NT2/D1 (cell line): ENCODE results near the gene FREY1.

Experiments
- DNase-seq: peaks from one replicate; pipeline ENCODE4 v3.0.0-alpha.2; 2011; ENCODE audit warnings: low read depth, low spot score
- H3K27me3 ChIP-seq: 2 replicates; pipeline ENCODE4 v1.6.0; 2011; ENCODE audit warnings: mild to moderate bottlenecking; ENCODE audit not compliant: insufficient read length, insufficient read depth
- H3K36me3 ChIP-seq: 2 replicates; pipeline ENCODE4 v1.6.1; 2011; ENCODE audit warnings: mild to moderate bottlenecking, low read length, mixed read lengths; ENCODE audit not compliant: insufficient read depth, insufficient read length
- H3K4me1 ChIP-seq: 2 replicates; pipeline ENCODE4 v1.5.1; 2011; ENCODE audit not compliant: insufficient read depth, insufficient read length
- H3K4me3 ChIP-seq: 2 replicates; pipeline ENCODE4 v1.5.1; 2011; ENCODE audit warnings: low read depth; ENCODE audit not compliant: insufficient read length
- H3K9ac ChIP-seq: 2 replicates; pipeline ENCODE4 v1.6.0; 2011; ENCODE audit warnings: low read depth; ENCODE audit not compliant: insufficient read length
- H3K9me3 ChIP-seq: 2 replicates; pipeline ENCODE4 v1.5.1; 2011; ENCODE audit warnings: mild to moderate bottlenecking, low read length; ENCODE audit not compliant: insufficient read depth
- SUZ12 ChIP-seq: IDR thresholded peaks from 2 replicates; pipeline ENCODE4 v1.6.1; 2011; ENCODE audit not compliant: insufficient read length, insufficient read depth; ENCODE audit errors: extremely low read depth
- YY1 ChIP-seq: IDR thresholded peaks from 2 replicates; pipeline ENCODE4 v1.6.1; 2011; ENCODE audit not compliant: insufficient read length, insufficient read depth
- ZNF274 ChIP-seq: IDR thresholded peaks from 2 replicates; pipeline ENCODE4 v1.6.1; 2011; ENCODE audit warnings: mild to moderate bottlenecking, low read depth, low read length

The FREY1 gene

GRCh38 chr11:45937916-45938315 lies 30.8 kb upstream of the FREY1 start:
- TF ChIP-seq SUZ12 (no peak), ZNF274 (no peak), YY1 (no peak)
- peaks cover 14% of the 10 kb centered on the region for H3K4me1 ChIP-seq
- no peak overlapping the region for H3K9ac ChIP-seq
- H3K36me3 ChIP-seq, result peaks cover 30% of the 10 kb centered on the region
- H3K9me3 ChIP-seq, result no peaks in the 10 kb centered on the region
- H3K27me3 ChIP-seq, result no peaks in the 10 kb centered on the region
- H3K4me3 ChIP-seq, result no peak overlapping the region
- DNase-seq, result no peak

- Histone ChIP-seq H3K36me3 (peaks cover 43% of the 10 kb centered on the region), H3K9ac (no peak overlapping the region), H3K4me3 (no peak overlapping the region), H3K27me3 (no peaks in the 10 kb centered on the region), H3K4me1 (peaks cover 17% of the 10 kb centered on the region), H3K9me3 (no peaks in the 10 kb centered on the region)
- DNase-seq, result no peak
- TF ChIP-seq SUZ12, result no peak
- no peak for TF ChIP-seq ZNF274
- TF ChIP-seq YY1, result no peak
Observed at GRCh38 chr11:45936511-45937054, 29.5 kb upstream of the FREY1 start.

GRCh38 chr11:45935349-45936064 lies 28.4 kb upstream of the FREY1 start:
- Histone ChIP-seq H3K9ac (no peak overlapping the region), H3K4me1 (peaks cover 20% of the 10 kb centered on the region), H3K9me3 (no peaks in the 10 kb centered on the region), H3K36me3 (peaks cover 45% of the 10 kb centered on the region), H3K4me3 (no peak overlapping the region), H3K27me3 (no peaks in the 10 kb centered on the region)
- no peak for TF ChIP-seq YY1
- no peak for DNase-seq

DNA sequence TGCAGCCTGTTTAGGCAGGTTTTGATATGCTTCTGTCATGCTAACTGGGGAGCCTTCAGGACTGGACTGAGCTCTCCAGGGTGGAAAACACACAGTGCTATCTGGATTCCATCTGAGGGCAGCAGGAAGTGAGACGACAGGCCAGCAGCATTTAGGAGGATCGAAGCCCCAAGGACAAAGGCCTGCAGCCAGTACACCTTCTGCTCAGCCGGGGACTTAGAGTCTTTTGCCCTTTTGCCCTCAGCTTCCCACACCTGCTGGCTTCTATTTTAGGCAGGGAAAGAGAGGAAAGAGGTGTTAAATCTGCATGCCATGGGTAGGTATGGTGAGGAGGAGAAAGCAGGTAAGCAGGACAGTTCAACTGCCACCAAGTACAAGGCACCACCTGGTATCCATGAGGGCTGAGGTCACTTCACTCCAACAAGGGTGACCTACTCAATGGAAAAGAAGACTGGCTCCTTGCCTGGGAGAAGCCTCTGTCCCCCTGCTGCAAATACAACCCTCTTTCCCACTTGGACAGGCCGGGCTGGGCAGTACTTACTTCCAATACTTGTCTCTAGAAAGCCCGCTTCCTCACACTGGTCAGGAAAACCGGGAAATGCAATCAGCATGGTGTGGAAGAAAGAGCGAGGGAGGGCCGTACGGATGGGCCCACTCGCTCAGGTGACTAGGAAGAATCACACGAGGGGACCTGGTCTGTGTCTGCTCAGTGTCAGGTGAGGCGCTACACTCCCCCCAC lies 27.7 kb upstream of the FREY1 start:
- peaks cover 50% of the 10 kb centered on the region for H3K36me3 ChIP-seq
- H3K9ac ChIP-seq, result no peak overlapping the region
- H3K4me3 ChIP-seq, result no peak overlapping the region
- no peaks in the 10 kb centered on the region for H3K27me3 ChIP-seq
- H3K4me1 ChIP-seq, result peaks cover 20% of the 10 kb centered on the region
- TF ChIP-seq YY1 (no peak), SUZ12 (no peak), ZNF274 (no peak)
- peak; percentile 39 for DNase-seq
- no peaks in the 10 kb centered on the region for H3K9me3 ChIP-seq

GRCh38 chr11:45933846-45934579 lies 26.9 kb upstream of the FREY1 start:
- no peaks in the 10 kb centered on the region for H3K27me3 ChIP-seq
- no peak for DNase-seq
- peaks cover 50% of the 10 kb centered on the region for H3K36me3 ChIP-seq
- no peak overlapping the region for H3K9ac ChIP-seq
- no peak overlapping the region for H3K4me3 ChIP-seq
- no peaks in the 10 kb centered on the region for H3K9me3 ChIP-seq
- peaks cover 20% of the 10 kb centered on the region for H3K4me1 ChIP-seq
- no peak for TF ChIP-seq SUZ12
- TF ChIP-seq YY1, result no peak
- TF ChIP-seq ZNF274, result no peak

- no peak overlapping the region for H3K9ac ChIP-seq
- DNase-seq, result no peak
- no peaks in the 10 kb centered on the region for H3K27me3 ChIP-seq
- no peak overlapping the region for H3K4me3 ChIP-seq
- H3K9me3 ChIP-seq, result no peaks in the 10 kb centered on the region
- peaks cover 20% of the 10 kb centered on the region for H3K4me1 ChIP-seq
- TF ChIP-seq YY1, result no peak
- TF ChIP-seq SUZ12, result no peak
- no peak for TF ChIP-seq ZNF274
- H3K36me3 ChIP-seq, result peaks cover 53% of the 10 kb centered on the region
Observed at GRCh38 chr11:45933131-45933831, 26.2 kb upstream of the FREY1 start.
